GM12872 (cell line): Measurements from ENCODE around the gene FAM53A.

ENCODE experiments used
- CTCF ChIP-seq: IDR thresholded peaks from 3 replicates; pipeline ENCODE4 v1.5.1; 2011; ENCODE audit warnings: low read depth, mild to moderate bottlenecking, low read length, moderate library complexity; ENCODE audit not compliant: insufficient read depth

FAM53A gene

GRCh38 chr4:1648962-1649361, 35.2 kb downstream of the FAM53A start:
- TF ChIP-seq CTCF: no peak

GRCh38 chr4:1647432-1647831, 36.7 kb downstream of the FAM53A start:
- TF ChIP-seq CTCF: no peak

- TF ChIP-seq CTCF: no peak
Observed at GRCh38 chr4:1646690-1647089, 37.4 kb downstream of the FAM53A start.

- no peak for TF ChIP-seq CTCF
Observed at GRCh38 chr4:1644891-1645657, 39.0 kb downstream of the FAM53A start.

- TF ChIP-seq CTCF: no peak
Observed at GRCh38 chr4:1643971-1644735, 40.0 kb downstream of the FAM53A start.

GRCh38 chr4:1642196-1642951, 41.7 kb downstream of the FAM53A start:
- TF ChIP-seq CTCF: no peak

GRCh38 chr4:1641671-1642070, 42.4 kb downstream of the FAM53A start:
- TF ChIP-seq CTCF: no peak
